Measurements from ENCODE around the gene ITLN2. TPM values are rescaled to one million over a fixed set of nuclear protein-coding genes. Genes with fewer than 3 reads are reported as not detected.
A peak's percentile ranks its signal among the peaks of the same experiment; 100 is the strongest.

Gene ITLN2
- total RNA-seq, 1 experiment from 2014 or later, result 0.20 TPM

- ChIA-PET POLR2A (interaction anchor here (0.9 kb wide), 1 partner anchor 117 kb away, joined by 3 read pairs; no protein-coding TSS in a partner anchor), CTCF (interaction anchor here (0.7 to 4.7 kb wide), 18 partner anchors 10 to 276 kb away, joined by 3 to 46 read pairs (median 4); no protein-coding TSS in a partner anchor)
These were observed 3.0 kb downstream of the ITLN2 start for GRCh38 chr1:160951443-160952128.

More at GRCh38 chr1:160951443-160952128, 3.0 kb downstream of the ITLN2 start:
- Histone ChIP-seq H3K36me3 (ENCODE audit: control insufficient read depth in 1 of 2, insufficient read depth in 2 of 2, low read length in 2 of 2) (no peaks in the 10 kb centered on the region), H3K27ac (ENCODE audit: low read depth, low read length) (no peak overlapping the region), H3K9me2 (ENCODE audit: insufficient read depth) (no peaks in the 10 kb centered on the region), H3K27me3 (ENCODE audit: insufficient read depth, low read length) (no peaks in the 10 kb centered on the region), H3K79me2 (ENCODE audit: insufficient read depth, low read length) (no peaks in the 10 kb centered on the region), H3K4me3 (replicated peaks in 1 of 2; ENCODE audit: low read depth in 1 of 2, low read length in 2 of 2) (no peak overlapping the region), H3K9ac (ENCODE audit: low read length) (no peak overlapping the region), H4K20me1 (ENCODE audit: insufficient read depth) (no peaks in the 10 kb centered on the region), H3K9me3 (ENCODE audit: control insufficient read depth in 1 of 2, insufficient read depth in 1 of 2, low read depth in 1 of 2, low read length in 2 of 2) (no peaks in the 10 kb centered on the region), H2AFZ (ENCODE audit: low read depth, low read length, poor library complexity, severe bottlenecking) (peak overlapping the region; percentile 33), H3K4me2 (ENCODE audit: low read length) (no peak overlapping the region), H3K4me1 (ENCODE audit: control insufficient read depth in 1 of 2, insufficient read depth in 2 of 2, low read length in 2 of 2) (peaks cover 0 to 8% of the 10 kb centered on the region in 2 experiments; a peak in 2 of 4 replicates)
- no TSS peak for BruUV-seq (replicated peaks)
- peak; percentile 76 for TF ChIP-seq RAD21 (IDR thresholded peaks at IDR 0.05; ENCODE audit: low read depth)
- no peak for TF ChIP-seq JUND (IDR thresholded peaks at IDR 0.05)
- TF ChIP-seq CTCF (IDR thresholded peaks at IDR 0.05 in 2 of 3, conservative IDR thresholded peaks at IDR 0.05 in 1 of 3; ENCODE audit: borderline replicate concordance in 1 of 3, insufficient read depth in 1 of 3, low read depth in 2 of 3, low read length in 2 of 3), result peak; percentile 79 to 85 (median 82)
- DNase-seq (ENCODE audit: low read depth, low spot score) (peak; percentile 27), ATAC-seq (peak; percentile 81)
- RAD21 ChIA-PET (ENCODE audit: low non-redundant PET in 1 of 2, low total read pairs in 2 of 2, uncharacterized antibody in 2 of 2, unreplicated experiment in 2 of 2), result interaction anchor here (0.7 to 1.3 kb wide), 4 partner anchors 114 to 270 kb away, joined by 3 read pairs; no protein-coding TSS in a partner anchor
- intact Hi-C loops (cut with micrococcal nuclease), result loop anchor here (1.0 to 5.0 kb wide), 5 partner anchors 116 to 524 kb away; no protein-coding TSS in a partner anchor

All from HCT116 (cell line).